ENCODE measurements around the gene IL1RAP.

GRCh38 chr3:190492129-190492528 lies 21.8 kb upstream of the IL1RAP start:
- TF ChIP-seq CTCF (IDR thresholded peaks at IDR 0.05; ENCODE audit: insufficient read depth, low read length) (no peak), POLR2AphosphoS5 (IDR thresholded peaks at IDR 0.05; ENCODE audit: low read depth) (no peak), REST (IDR thresholded peaks at IDR 0.05; ENCODE audit: insufficient replicate concordance, low read depth) (no peak), GABPA (IDR thresholded peaks at IDR 0.05; ENCODE audit: low read depth) (no peak)
